ENCODE data around the gene TBCD.

DNA sequence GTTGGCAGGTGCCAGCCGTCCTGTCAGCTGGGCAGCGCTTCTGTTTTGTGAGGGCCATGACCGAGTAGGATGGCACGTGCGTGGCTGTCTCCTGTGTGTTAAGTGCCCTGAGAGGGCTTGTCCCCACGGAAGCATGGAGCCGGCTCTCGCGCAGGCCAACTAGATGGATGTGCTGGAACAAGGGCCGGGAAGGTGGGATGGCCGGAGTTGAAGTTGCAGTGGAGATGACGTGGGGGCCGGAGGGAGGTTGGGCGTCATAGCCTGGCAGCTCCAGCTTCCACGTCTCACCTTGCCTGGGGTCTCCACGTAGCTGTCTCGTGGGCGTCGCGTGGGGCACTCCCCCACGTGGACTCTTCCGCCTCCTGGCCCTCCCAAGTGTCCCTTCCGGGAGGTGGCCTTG, 27.7 kb downstream of the TBCD start:
- TF ChIP-seq, protein P1, sequence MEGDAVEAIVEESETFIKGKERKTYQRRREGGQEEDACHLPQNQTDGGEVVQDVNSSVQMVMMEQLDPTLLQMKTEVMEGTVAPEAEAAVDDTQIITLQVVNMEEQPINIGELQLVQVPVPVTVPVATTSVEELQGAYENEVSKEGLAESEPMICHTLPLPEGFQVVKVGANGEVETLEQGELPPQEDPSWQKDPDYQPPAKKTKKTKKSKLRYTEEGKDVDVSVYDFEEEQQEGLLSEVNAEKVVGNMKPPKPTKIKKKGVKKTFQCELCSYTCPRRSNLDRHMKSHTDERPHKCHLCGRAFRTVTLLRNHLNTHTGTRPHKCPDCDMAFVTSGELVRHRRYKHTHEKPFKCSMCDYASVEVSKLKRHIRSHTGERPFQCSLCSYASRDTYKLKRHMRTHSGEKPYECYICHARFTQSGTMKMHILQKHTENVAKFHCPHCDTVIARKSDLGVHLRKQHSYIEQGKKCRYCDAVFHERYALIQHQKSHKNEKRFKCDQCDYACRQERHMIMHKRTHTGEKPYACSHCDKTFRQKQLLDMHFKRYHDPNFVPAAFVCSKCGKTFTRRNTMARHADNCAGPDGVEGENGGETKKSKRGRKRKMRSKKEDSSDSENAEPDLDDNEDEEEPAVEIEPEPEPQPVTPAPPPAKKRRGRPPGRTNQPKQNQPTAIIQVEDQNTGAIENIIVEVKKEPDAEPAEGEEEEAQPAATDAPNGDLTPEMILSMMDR (conservative IDR thresholded peaks at IDR 0.05 in 1 of 2, IDR thresholded peaks at IDR 0.05 in 1 of 2; ENCODE audit: extremely low read depth in 1 of 2, insufficient read depth in 1 of 2, low read depth in 1 of 2, low read length in 2 of 2): no peak
- TF ChIP-seq EZH2 (IDR thresholded peaks at IDR 0.05; ENCODE audit: borderline replicate concordance, low read length): no peak

Data from mammary epithelial cell (primary cell).